Middle frontal gyrus (tissue), 1 donor: ENCODE results near the gene PRPF38A.

Source experiments
- DNase-seq: peaks from one replicate; pipeline ENCODE4 v3.0.0-alpha.2; 2015; ENCODE audit warnings: low spot score; ENCODE audit errors: extremely low spot score

The PRPF38A gene

GRCh38 chr1:52399629-52400028 lies 4.8 kb upstream of the PRPF38A start:
- no peak for DNase-seq

DNA sequence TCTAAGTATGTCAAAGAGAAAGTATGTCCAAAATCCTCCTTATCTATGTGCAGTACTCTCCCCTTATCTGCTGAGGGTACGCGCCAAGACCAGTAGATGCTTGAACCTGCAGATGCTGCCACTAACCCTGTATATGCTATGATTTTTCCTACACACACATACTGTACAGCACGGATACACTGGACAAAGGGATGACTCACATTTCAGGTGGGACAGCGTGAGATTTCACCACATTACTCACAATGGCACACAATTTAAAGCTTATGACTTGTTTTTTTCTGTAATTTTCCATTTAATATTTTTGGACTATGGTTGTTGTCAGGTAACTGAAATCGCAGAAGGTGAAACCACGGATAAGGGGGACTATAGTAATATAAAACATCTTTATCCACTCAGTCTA lies 4.3 kb upstream of the PRPF38A start:
- no peak for DNase-seq

- DNase-seq: no peak
Measured at GRCh38 chr1:52402860-52403240, 1.6 kb upstream of the PRPF38A start.

- DNase-seq: no peak
Measured at GRCh38 chr1:52403566-52404115, 761 bp upstream of the PRPF38A start.

GRCh38 chr1:52404975-52405338 lies 555 bp downstream of the PRPF38A start:
- no peak for DNase-seq

GRCh38 chr1:52413410-52413989 lies 9.1 kb downstream of the PRPF38A start:
- no peak for DNase-seq

GRCh38 chr1:52414942-52415341 lies 10.5 kb downstream of the PRPF38A start:
- no peak for DNase-seq

DNA sequence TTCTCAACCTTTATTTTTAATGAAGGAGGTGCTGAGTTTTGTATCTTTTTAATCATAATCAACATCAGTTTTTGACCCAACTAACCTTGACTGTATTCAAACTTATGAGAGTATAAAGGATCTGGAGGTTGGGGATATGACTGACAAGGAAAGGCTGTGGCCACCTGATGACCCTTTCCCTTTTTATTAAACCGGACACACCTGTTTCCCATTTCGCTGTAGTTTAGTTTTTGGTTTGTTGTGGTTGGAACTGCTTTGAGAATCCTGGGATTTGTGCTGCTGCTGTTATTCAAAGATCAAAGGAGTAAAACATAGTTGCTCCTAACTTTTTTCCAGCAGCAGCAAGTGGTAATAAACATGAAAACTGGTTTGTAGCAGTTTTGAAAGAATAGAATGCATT lies 12.4 kb downstream of the PRPF38A start:
- no peak for DNase-seq

DNA sequence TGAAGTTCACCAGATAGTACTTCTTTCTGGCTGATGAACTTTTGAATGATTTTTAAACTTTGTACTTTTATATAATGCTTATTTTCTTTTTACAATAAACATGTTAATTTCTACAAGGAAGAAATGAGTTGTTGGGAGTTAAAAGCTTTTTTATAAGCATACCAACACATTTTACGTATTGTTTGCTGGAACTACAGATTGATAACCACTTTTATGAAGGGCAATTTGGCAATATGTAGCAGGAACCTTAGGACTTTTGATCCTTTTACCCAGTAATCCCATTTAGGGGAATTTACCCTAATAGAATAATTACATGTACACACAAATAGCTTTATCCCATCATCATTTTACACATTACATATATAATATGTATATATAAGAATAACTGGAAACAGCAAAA lies 16.3 kb downstream of the PRPF38A start:
- no peak for DNase-seq

- DNase-seq: no peak
Measured at GRCh38 chr1:52423055-52423454, 18.7 kb downstream of the PRPF38A start.

GRCh38 chr1:52423771-52424170 lies 19.4 kb downstream of the PRPF38A start:
- DNase-seq: no peak

- DNase-seq: no peak
Measured at GRCh38 chr1:52424231-52424636, 19.8 kb downstream of the PRPF38A start.

GRCh38 chr1:52424813-52425212 lies 20.4 kb downstream of the PRPF38A start:
- DNase-seq: no peak

GRCh38 chr1:52426371-52426770 lies 22.0 kb downstream of the PRPF38A start:
- no peak for DNase-seq

GRCh38 chr1:52427152-52427551 lies 22.8 kb downstream of the PRPF38A start:
- no peak for DNase-seq

GRCh38 chr1:52432807-52433206 lies 28.4 kb downstream of the PRPF38A start:
- no peak for DNase-seq

DNA sequence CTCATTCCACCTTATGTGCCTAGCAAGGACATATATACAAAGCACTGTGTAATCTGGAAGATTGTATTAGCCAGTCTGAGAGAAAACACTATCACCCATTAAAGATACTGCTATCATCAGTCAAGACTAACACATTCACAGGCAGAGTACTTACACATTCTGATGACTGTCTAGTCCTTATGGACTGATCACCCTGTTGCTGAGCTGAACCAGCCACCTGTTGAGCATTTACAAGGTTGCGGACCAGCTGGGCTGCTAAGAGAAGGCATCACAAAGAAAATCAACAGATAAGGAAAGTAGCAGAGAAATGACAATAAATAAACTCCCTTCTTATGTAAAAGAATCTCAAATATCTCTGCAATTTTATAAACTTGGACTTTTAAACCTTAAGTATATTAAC lies 30.8 kb downstream of the PRPF38A start:
- no peak for DNase-seq

DNA sequence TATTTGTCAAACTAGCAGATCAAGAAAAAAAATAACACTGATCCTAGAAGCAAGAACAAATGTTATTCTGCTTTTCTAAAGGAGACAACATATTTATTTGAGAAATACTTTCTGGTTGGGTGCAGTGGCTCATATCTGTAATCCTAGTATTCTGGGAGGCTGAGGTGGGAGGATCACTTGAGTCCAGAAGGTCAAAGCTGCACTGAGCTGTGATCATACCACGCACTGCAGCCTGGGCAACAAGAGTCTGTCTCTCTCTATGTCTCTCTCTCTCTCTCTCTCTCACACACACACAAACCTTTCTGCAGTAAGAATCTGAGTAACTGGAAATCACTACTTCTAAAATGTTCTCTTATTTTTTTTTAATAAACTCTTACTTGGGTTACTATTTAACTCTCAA lies 31.2 kb downstream of the PRPF38A start:
- no peak for DNase-seq

DNA sequence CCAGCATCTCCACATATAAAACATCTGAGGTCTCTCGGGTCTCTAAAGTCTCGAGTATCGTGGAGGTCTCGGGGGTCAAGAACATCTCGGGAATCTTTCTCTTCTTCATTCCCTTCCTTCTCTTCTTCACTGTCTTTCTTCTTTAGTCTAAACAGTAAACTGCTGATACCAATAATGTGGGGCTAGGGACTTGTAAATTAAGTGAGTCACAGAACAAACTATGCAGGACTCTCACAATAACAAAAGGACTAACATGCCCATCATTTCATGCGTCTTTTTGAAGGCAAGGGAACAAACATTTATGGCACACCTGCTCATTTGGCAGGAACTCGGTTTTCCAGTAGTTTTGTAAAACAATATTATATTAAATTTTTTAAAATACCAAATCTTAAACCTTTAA lies 32.4 kb downstream of the PRPF38A start:
- DNase-seq: no peak

GRCh38 chr1:52439976-52440375 lies 35.6 kb downstream of the PRPF38A start:
- no peak for DNase-seq

- DNase-seq: no peak
Measured at GRCh38 chr1:52444463-52444862, 40.1 kb downstream of the PRPF38A start.

- DNase-seq: no peak
Measured at GRCh38 chr1:52454127-52454526, 49.7 kb downstream of the PRPF38A start.

GRCh38 chr1:52454779-52455178 lies 50.4 kb downstream of the PRPF38A start:
- DNase-seq: no peak

DNA sequence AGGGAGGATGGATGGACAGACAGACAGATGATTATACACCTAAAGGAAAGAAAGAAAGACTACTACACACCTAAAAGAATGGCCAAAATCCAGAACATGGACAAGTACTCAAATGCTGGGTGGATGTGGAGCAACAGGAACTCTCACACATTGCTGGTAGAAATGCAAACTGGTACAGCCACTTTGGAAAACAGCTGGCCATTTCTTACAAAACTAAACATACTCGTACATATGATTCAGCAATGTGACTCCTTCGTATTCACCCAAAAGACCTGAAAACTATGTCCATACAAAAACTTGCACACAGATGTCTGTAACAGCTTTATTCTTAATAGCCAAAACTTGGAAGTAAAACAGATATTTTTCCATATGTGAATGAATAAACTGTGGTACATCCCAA lies 51.3 kb downstream of the PRPF38A start:
- DNase-seq: no peak
